ENCODE measurements around the gene LMLN. TPM values are rescaled to one million over a fixed set of nuclear protein-coding genes. Genes with fewer than 3 reads are reported as not detected.

LMLN gene
- total and polyA plus RNA-seq, 2 donors (not counting 1 experiment from before 2014, with no cell fraction given) = 6.6 to 7.1 TPM

- Histone ChIP-seq H2AFZ (ENCODE audit: low read length) (no peak overlapping the region), H3K36me3 (ENCODE audit: control insufficient read depth, insufficient read depth, low read length) (peaks cover 16% of the 10 kb centered on the region), H3K4me1 (ENCODE audit: control insufficient read depth, extremely low read depth, insufficient read depth, low read length) (peaks cover 5% of the 10 kb centered on the region), H3K27me3 (ENCODE audit: control insufficient read depth, insufficient read depth, low read length) (no peaks in the 10 kb centered on the region), H3K9me3 (ENCODE audit: control insufficient read depth, insufficient read depth, low read depth, low read length) (no peaks in the 10 kb centered on the region), H3K9ac (ENCODE audit: insufficient read depth, low read length) (no peak overlapping the region), H3K79me2 (ENCODE audit: control insufficient read depth, insufficient read depth, low read length) (peaks cover 41% of the 10 kb centered on the region), H3K27ac (ENCODE audit: insufficient read depth, low read length) (no peak overlapping the region), H3K4me2 (ENCODE audit: extremely low read depth, insufficient read depth, low read length) (peak overlapping the region; percentile 86), H3K4me3 (replicated peaks in 1 of 4; ENCODE audit: control extremely low read depth in 1 of 4, insufficient read depth in 1 of 4, low read depth in 3 of 4, low read length in 4 of 4) (peak overlapping the region; percentile 80 to 100 (median 92)), H4K20me1 (ENCODE audit: control insufficient read depth, extremely low read depth, insufficient read depth, low read length) (no peaks in the 10 kb centered on the region)
- no peak for DNase-seq (ENCODE audit: low read depth in 2 of 2)
- TF ChIP-seq CTCF (conservative IDR thresholded peaks at IDR 0.05 in 1 of 2, IDR thresholded peaks at IDR 0.05 in 1 of 2; ENCODE audit: low read depth in 1 of 2, low read length in 2 of 2) (no peak), EZH2 (IDR thresholded peaks at IDR 0.05; ENCODE audit: low read length, missing control alignments) (no peak)
Measured at GRCh38 chr3:197951392-197951990, 8.5 kb upstream of the LMLN start.

- H3K4me2 ChIP-seq (ENCODE audit: extremely low read depth, insufficient read depth, low read length) = no peak overlapping the region
- H4K20me1 ChIP-seq (ENCODE audit: control insufficient read depth, extremely low read depth, insufficient read depth, low read length) = no peaks in the 10 kb centered on the region
- H3K79me2 ChIP-seq (ENCODE audit: control insufficient read depth, insufficient read depth, low read length) = peaks cover 41% of the 10 kb centered on the region
- no peak for DNase-seq (ENCODE audit: low read depth in 2 of 2)
- no peak for TF ChIP-seq EZH2 (IDR thresholded peaks at IDR 0.05; ENCODE audit: low read length, missing control alignments)
- TF ChIP-seq CTCF (conservative IDR thresholded peaks at IDR 0.05 in 1 of 2, IDR thresholded peaks at IDR 0.05 in 1 of 2; ENCODE audit: low read depth in 1 of 2, low read length in 2 of 2) = no peak
- H2AFZ ChIP-seq (ENCODE audit: low read length) = no peak overlapping the region
- peak overlapping the region in 1 of 4 experiments; percentile 14 for H3K4me3 ChIP-seq (replicated peaks in 1 of 4; ENCODE audit: control extremely low read depth in 1 of 4, insufficient read depth in 1 of 4, low read depth in 3 of 4, low read length in 4 of 4)
- no peaks in the 10 kb centered on the region for H3K9me3 ChIP-seq (ENCODE audit: control insufficient read depth, insufficient read depth, low read depth, low read length)
- peaks cover 16% of the 10 kb centered on the region for H3K36me3 ChIP-seq (ENCODE audit: control insufficient read depth, insufficient read depth, low read length)
- no peaks in the 10 kb centered on the region for H3K27me3 ChIP-seq (ENCODE audit: control insufficient read depth, insufficient read depth, low read length)
- H3K9ac ChIP-seq (ENCODE audit: insufficient read depth, low read length) = no peak overlapping the region
- no peak overlapping the region for H3K27ac ChIP-seq (ENCODE audit: insufficient read depth, low read length)
- peaks cover 5% of the 10 kb centered on the region for H3K4me1 ChIP-seq (ENCODE audit: control insufficient read depth, extremely low read depth, insufficient read depth, low read length)
Measured at GRCh38 chr3:197952440-197952839, 7.6 kb upstream of the LMLN start.

- H3K9me3 ChIP-seq (ENCODE audit: control insufficient read depth, insufficient read depth, low read depth, low read length) = no peaks in the 10 kb centered on the region
- no peak overlapping the region for H3K9ac ChIP-seq (ENCODE audit: insufficient read depth, low read length)
- TF ChIP-seq EZH2 (IDR thresholded peaks at IDR 0.05; ENCODE audit: low read length, missing control alignments) (no peak), CTCF (conservative IDR thresholded peaks at IDR 0.05 in 1 of 2, IDR thresholded peaks at IDR 0.05 in 1 of 2; ENCODE audit: low read depth in 1 of 2, low read length in 2 of 2) (no peak)
- H3K4me1 ChIP-seq (ENCODE audit: control insufficient read depth, extremely low read depth, insufficient read depth, low read length) = peaks cover 5% of the 10 kb centered on the region
- no peaks in the 10 kb centered on the region for H3K27me3 ChIP-seq (ENCODE audit: control insufficient read depth, insufficient read depth, low read length)
- peak overlapping the region in 2 of 4 experiments; percentile 1 to 17 for H3K4me3 ChIP-seq (replicated peaks in 1 of 4; ENCODE audit: control extremely low read depth in 1 of 4, insufficient read depth in 1 of 4, low read depth in 3 of 4, low read length in 4 of 4)
- no peaks in the 10 kb centered on the region for H4K20me1 ChIP-seq (ENCODE audit: control insufficient read depth, extremely low read depth, insufficient read depth, low read length)
- no peak for DNase-seq (ENCODE audit: low read depth in 2 of 2)
- no peak overlapping the region for H3K4me2 ChIP-seq (ENCODE audit: extremely low read depth, insufficient read depth, low read length)
- H3K27ac ChIP-seq (ENCODE audit: insufficient read depth, low read length) = no peak overlapping the region
- no peak overlapping the region for H2AFZ ChIP-seq (ENCODE audit: low read length)
- peaks cover 16% of the 10 kb centered on the region for H3K36me3 ChIP-seq (ENCODE audit: control insufficient read depth, insufficient read depth, low read length)
- H3K79me2 ChIP-seq (ENCODE audit: control insufficient read depth, insufficient read depth, low read length) = peaks cover 41% of the 10 kb centered on the region
Measured at GRCh38 chr3:197953325-197953724, 6.7 kb upstream of the LMLN start.

Data from fibroblast of lung (primary cell).